HG02973 (cell line): ENCODE data around the gene CAPN13.
"Not testable (repeated sequence)": the region's sequence is repeated elsewhere in the genome, so short reads cannot be mapped to it uniquely, and the experiment has no call there.

ENCODE experiments used
- ATAC-seq: cut with Tn5 transposase; IDR thresholded peaks from one replicate; pipeline ENCODE4 v1.9.1; 2021; ENCODE audit warnings: moderate library complexity; ENCODE audit not compliant: unreplicated experiment

The CAPN13 gene

GRCh38 chr2:30705711-30706533 lies 101.3 kb downstream of the CAPN13 start:
- no peak for ATAC-seq

- ATAC-seq = no peak
Measured at GRCh38 chr2:30705056-30705455, 102.2 kb downstream of the CAPN13 start.

- ATAC-seq = no peak
Measured at GRCh38 chr2:30704309-30705020, 102.8 kb downstream of the CAPN13 start.

DNA sequence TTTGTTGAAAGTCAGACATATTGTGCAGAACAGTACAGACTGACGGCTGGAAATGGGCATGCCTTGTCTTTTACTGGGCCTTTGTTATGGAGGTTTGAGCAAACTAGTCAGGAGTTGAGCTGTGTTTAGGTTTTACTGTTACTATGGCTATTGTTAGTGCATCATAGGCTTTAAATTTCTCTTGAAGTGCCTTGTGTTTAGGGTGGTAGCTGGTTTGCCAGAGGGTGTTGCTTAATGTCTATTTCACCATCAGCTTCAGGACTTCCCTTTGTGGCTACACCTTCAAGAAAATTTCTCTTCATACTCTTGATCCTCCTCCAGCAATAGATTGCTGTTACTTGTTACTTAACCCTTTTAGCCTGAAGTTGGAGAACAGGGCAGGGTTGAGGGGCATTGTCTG lies 104.6 kb downstream of the CAPN13 start:
- ATAC-seq = no peak

DNA sequence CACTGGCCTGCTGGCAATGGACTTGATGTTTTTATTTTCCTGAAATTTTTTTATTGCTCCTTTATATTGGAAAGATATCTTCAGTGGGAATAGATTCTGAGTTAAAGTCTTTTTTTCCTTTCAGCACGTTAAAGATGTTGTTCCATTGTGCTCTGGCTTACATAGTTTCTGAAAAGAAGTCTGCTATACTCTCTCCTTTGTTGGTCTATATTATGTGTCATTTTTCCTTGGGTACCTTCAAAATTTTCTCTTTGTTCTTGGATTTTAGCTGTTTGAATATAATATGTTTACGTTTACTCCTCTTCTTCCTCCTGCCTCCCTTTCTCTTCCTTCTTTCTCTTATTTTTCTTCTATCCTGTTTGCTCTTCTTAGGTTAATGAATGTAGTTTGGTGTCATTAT lies 105.5 kb downstream of the CAPN13 start:
- no peak for ATAC-seq

GRCh38 chr2:30697242-30698103 lies 109.8 kb downstream of the CAPN13 start:
- not testable (repeated sequence) for ATAC-seq

DNA sequence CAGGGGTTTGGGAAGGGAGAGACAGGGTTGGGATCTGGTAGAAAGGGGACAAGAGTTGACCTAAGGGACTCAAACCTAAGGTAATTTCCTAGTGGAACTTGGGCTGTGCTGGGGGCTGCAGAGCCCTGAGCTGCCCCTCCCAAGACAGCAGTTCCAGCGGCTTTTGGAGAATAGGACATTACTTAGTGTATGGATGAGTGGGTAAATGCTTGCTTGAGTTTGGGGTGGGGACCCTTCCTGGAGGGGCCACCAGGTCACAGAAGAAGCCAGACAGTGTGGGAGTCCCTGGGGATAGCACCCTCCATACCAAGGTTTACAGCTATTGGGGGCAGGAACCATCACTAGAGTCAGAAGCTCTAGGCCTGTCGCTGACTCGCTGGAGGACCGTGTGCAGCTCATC lies 111.5 kb downstream of the CAPN13 start:
- no peak for ATAC-seq

- ATAC-seq = no peak
Measured at GRCh38 chr2:30694286-30695055, 112.8 kb downstream of the CAPN13 start.

DNA sequence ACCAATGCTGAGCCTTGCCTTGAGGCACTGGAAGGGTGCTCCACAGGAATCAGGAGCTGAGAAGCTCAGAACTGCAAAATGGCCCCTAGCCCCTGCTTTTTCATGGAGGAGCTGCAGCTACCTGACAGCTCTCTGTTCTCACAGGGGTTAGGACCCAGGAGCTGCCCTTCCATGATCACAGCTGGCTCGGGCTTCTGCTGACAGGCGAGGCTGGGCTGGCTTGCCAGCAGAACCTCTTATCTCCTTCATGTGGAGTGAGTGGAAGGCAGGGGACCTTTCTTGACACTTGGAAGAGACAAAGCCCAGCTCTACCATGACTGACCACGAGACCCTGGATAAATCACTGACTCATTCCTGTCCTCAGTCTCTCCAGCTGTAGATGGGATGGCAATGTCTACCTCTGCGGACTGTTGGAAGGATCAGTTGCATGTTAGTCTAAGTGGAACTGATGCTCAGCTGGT lies 113.4 kb downstream of the CAPN13 start:
- no peak for ATAC-seq

GRCh38 chr2:30692829-30693275 lies 114.4 kb downstream of the CAPN13 start:
- no peak for ATAC-seq

- ATAC-seq = no peak
Measured at GRCh38 chr2:30691948-30692828, 115.1 kb downstream of the CAPN13 start.

GRCh38 chr2:30691091-30691947 lies 115.9 kb downstream of the CAPN13 start:
- ATAC-seq = no peak

DNA sequence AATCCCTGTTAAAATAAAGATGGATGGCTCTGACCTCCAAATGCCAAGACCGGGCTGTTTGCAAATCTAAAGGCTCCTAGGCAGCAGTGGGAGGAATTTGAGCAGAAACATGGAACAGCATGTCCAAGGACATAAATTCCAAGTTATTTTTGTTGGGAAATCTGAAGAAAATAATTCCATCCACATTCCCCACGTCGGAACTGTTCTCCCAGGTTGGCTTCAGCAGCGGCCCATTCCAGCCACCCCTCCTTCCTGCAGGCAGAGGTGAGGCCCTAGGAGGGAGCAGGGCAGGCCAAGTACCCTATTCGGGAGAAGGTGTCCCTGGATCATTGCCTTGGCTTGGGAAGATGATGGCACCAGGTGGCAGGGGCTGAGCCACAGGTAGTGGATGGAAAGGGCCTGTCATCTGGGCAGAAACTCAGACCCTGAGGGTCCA lies 117.1 kb downstream of the CAPN13 start:
- no peak for ATAC-seq

GRCh38 chr2:30689496-30690125 lies 117.6 kb downstream of the CAPN13 start:
- ATAC-seq = no peak

- ATAC-seq = no peak
Measured at GRCh38 chr2:30688956-30689401, 118.3 kb downstream of the CAPN13 start.

DNA sequence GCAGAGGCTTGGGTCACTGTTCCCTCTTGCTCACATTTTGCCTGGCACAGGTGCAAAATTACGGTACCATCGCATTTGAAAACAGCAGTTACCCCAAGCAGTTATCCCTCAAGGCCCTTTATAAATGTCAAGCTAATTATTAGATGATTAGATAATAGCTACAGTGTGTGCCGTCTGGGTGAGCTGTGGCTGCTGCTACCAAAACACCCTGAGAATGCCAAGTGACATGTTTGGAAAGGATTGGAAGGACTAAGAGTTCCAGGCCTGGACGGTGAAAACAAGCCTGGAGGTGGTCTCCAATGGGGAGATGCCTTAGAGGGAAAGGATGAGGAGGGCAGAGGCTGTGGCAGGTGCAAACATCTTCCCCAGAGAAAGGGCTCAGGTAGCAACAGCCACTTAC lies 120.6 kb downstream of the CAPN13 start:
- no peak for ATAC-seq

GRCh38 chr2:30686000-30686399 lies 121.2 kb downstream of the CAPN13 start:
- ATAC-seq = no peak

GRCh38 chr2:30684996-30685395 lies 122.2 kb downstream of the CAPN13 start:
- no peak for ATAC-seq
